AG09319 (cell line): Measurements from ENCODE around the gene FBXO5.
"Not testable (repeated sequence)": the region's sequence is repeated elsewhere in the genome, so short reads cannot be mapped to it uniquely, and the experiment has no call there.

Experiments
- DNase-seq: peaks from one replicate; pipeline ENCODE4 v3.0.0-alpha.2; 2010; ENCODE audit warnings: low read depth; ENCODE audit errors: extremely low read depth
- TF ChIP-seq, protein P1 (sequence below): IDR thresholded peaks from 2 replicates; pipeline ENCODE4 v1.5.1; 2011; ENCODE audit warnings: low read depth, mild to moderate bottlenecking, inconsistent platforms, low read length, moderate library complexity

The FBXO5 gene

DNA sequence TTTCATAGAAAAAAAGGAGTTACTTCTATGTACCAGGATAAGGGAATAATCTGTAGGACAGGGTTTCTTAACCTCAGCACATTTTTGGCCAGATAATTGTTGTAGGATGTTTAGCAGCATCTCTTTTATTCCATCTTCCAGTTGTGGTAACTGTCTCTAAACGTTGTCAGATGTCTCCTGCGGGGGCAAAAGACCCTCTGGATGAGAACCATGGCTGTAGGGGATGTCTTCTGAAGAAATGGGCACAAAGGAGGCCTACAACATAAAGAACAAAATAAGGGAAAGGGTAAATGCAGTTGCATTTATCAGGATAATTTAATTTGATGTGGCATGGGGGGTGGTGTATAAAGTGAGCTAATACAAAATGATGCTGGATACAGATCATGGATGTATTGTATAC is 4.1 kb upstream of the FBXO5 start:
- TF ChIP-seq, protein P1, sequence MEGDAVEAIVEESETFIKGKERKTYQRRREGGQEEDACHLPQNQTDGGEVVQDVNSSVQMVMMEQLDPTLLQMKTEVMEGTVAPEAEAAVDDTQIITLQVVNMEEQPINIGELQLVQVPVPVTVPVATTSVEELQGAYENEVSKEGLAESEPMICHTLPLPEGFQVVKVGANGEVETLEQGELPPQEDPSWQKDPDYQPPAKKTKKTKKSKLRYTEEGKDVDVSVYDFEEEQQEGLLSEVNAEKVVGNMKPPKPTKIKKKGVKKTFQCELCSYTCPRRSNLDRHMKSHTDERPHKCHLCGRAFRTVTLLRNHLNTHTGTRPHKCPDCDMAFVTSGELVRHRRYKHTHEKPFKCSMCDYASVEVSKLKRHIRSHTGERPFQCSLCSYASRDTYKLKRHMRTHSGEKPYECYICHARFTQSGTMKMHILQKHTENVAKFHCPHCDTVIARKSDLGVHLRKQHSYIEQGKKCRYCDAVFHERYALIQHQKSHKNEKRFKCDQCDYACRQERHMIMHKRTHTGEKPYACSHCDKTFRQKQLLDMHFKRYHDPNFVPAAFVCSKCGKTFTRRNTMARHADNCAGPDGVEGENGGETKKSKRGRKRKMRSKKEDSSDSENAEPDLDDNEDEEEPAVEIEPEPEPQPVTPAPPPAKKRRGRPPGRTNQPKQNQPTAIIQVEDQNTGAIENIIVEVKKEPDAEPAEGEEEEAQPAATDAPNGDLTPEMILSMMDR, result no peak
- no peak for DNase-seq

DNA sequence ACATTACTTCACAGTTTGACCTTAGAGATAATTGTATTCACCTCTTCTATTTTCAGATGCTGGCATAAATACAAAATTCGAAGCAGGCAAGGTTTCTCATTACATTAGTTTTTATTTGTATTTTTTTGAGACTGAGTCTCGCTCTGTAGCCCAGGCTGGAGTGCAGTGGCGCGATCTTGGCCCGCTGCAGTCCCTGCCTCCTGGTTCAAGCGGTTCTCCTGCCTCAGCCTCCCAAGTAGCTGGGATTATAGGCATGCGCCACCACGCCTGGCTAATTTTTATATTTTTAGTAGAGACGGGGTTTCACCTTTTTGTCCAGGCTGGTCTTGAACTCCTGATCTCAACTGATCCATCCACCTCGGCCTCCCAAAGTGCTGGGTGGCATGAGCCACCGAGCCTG is 2.5 kb upstream of the FBXO5 start:
- not testable (repeated sequence) for DNase-seq

DNA sequence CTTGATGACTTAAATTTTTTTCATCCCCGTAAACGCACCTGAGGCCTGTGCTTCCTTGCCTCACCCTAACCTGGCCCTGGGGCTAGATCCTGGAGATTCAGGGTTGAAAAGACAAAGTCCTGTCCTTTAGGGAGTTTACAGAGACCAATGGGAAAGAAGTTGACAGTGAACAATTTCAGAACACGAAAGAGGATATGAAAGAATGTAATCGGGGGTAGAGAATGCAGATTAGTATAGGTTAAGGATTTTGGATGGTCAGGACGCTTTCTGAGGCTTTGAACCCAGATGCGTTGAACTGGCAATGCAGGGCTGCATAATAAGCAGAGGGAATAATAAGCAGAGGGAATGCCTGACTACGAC is 1.7 kb upstream of the FBXO5 start:
- DNase-seq, result no peak
- TF ChIP-seq, protein P1, result no peak

DNA sequence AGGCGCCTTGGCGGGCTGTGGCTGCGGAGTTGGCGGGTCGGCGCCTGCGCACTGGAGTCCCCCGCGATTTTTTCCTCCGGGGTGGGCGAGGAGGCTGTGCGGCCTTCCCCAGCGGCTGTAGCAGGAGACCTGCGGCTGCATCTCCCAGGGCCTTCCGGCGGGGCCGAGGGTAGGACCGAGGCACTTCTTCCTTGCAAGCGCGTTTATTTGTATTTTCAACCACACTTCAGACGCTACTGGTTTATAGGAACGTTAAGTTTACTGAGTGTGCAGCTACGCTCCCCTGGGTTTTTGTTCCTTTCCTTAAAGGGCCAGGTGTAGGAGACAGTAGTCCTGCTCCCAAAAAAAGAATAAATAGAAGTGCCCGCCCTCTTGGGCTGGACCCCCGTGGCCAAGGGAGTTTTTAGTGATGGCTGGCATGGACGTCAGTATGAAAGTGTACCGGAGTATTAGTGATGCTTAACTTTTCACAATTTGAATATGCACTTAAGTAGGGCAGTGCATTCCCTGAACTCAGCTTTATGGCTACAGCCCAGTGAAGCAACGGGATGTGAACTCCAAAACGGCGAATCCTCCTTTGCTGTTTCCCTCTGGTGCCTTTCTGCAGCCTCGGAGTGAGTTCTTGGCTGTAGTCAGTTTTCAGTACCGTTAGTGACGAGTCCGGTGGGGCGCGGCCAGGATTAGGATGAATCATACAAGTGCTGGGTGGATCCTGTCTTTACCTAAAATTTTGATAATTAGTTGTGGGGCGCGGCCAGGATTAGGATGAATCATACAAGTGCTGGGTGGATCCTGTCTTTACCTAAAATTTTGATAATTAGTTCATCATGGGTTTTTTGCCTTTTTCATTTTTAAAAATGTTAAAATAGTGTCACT is 1.0 kb upstream of the FBXO5 start:
- TF ChIP-seq, protein P1, result no peak
- DNase-seq, result peak; percentile 52

DNA sequence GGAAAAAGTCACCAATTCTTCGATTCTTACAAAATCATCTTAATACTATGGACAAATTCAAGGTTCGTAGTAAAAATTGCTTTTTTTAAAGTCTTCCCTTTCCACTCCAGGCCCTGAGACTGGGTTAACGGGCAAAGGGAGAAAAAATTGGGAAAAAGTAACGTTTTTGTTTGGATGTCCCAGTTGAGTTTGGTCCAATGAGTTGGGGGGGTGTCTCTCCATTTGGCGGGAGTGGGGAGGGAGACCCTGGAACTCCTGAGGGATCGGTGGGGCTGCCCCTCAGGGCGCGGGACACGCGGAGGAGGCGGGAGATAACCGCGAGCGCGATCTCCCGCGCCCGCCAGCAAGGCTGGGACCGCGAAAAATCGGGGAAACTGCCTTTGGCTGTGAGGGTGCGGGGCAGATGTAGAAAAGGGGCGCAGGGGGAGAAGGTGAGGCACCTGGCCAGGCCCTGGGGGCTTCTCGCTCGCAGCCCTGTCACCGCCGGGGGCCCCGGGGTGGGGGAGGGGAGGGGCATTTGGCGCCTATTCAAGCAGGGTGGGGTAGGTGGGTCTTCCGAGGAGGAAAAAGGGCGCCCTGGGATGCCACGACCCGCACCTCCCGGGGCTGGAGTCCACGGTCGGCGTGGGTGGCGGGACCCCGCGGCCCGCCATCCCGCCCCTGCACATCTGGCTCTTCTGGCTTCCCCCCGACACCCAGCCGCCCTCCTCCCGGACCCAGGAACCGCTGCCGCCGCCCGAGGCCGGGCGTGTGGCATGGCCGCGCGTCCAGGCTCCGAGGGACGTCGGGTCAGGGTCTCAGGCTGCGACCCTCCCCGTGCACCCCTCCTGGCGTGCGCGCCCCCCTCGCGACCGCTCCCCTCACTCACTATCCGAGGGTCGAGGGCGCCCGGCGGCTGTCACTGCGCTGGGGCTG is 595 bp downstream of the FBXO5 start:
- DNase-seq, result no peak
- TF ChIP-seq, protein P1, result no peak

DNA sequence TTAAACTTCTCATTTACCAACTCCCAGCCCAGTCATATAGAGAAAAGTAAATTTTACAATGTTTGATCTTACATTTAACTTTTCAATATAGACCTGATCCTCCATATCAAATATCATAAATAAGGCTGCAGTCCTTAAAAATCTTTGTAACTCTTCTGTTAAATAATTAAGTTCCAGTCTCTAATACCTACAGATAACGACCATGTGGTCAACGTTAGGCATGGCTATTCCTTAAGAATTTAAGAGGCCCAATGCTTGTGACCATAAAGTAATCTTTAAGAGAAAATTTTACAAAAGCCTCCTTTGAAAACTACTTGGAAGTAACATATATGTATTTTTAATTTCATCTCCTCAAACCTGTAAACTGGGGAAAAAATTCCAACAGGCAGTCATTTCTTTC is 1.6 kb downstream of the FBXO5 start:
- TF ChIP-seq, protein P1, result no peak
- no peak for DNase-seq

DNA sequence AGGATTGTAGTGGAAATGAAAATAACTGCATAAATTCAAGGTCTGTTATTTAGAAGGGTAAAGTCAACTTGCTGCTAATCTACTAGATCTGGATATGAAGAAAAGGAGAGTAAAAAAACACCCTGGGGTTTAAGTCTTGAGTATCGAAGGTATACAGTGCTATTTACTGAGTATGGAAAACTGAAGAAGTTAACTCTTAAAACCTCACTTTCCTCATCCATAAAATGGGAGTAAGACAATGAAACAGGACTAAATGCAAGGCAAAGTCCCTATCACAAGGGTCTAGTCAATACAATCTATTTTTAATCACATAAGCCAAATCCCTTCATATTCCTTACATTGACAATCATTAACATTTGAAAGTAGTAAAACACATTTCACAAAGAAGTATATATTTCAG is 2.2 kb downstream of the FBXO5 start:
- DNase-seq, result no peak
- TF ChIP-seq, protein P1, result no peak
